Small intestine (tissue), 7 donors: ENCODE data around the gene PTPRG. TPM values are rescaled to one million over a fixed set of nuclear protein-coding genes. Genes with fewer than 3 reads are reported as not detected.

Experiments used
- DNase-seq, 2 donors: peaks; one replicate each; pipeline versions ENCODE4 v3.0.0 to v3.0.0-alpha.2; 2013
- FAIRE-seq: peaks from 2 replicates; lab custom pipeline; 2012; peaks lifted over from hg19 to GRCh38; lab: Jason Lieb, UNC
- H3K27ac ChIP-seq, 3 donors: one replicate each; pipeline ENCODE4 v1.5.1; 2013; ENCODE audit warnings: low read length in 2 of 3, mild to moderate bottlenecking in 2 of 3, control low read depth in 1 of 3, inconsistent platforms in 1 of 3, low read depth in 1 of 3, moderate library complexity in 1 of 3
- H3K27me3 ChIP-seq, 3 donors: one replicate each; pipeline ENCODE4 v1.6.1; 2013; ENCODE audit warnings: low read length in 3 of 3, inconsistent platforms in 1 of 3; ENCODE audit not compliant: control insufficient read depth in 3 of 3, insufficient read depth in 3 of 3
- H3K36me3 ChIP-seq, 3 donors: one replicate each; pipeline ENCODE4 v1.6.1; 2013; ENCODE audit warnings: low read length in 3 of 3, inconsistent platforms in 1 of 3, low read depth in 1 of 3, mild to moderate bottlenecking in 1 of 3, moderate library complexity in 1 of 3; ENCODE audit not compliant: control insufficient read depth in 3 of 3, insufficient read depth in 2 of 3
- H3K4me1 ChIP-seq, 3 donors: one replicate each; pipeline ENCODE4 v1.6.1; 2013; ENCODE audit warnings: low read length in 2 of 3, inconsistent platforms in 1 of 3, low read depth in 1 of 3, mild to moderate bottlenecking in 1 of 3, moderate library complexity in 1 of 3; ENCODE audit not compliant: control insufficient read depth in 3 of 3, insufficient read depth in 2 of 3
- H3K4me3 ChIP-seq, 3 donors: one replicate each; pipeline ENCODE4 v1.5.1; 2013; ENCODE audit warnings: low read length in 3 of 3, control low read depth in 1 of 3, inconsistent platforms in 1 of 3, low read depth in 1 of 3, mild to moderate bottlenecking in 1 of 3, moderate library complexity in 1 of 3
- H3K9me3 ChIP-seq, 2 donors: one replicate each; pipeline ENCODE4 v1.6.1; 2013; ENCODE audit warnings: low read depth in 1 of 2, low read length in 1 of 2; ENCODE audit not compliant: control insufficient read depth in 2 of 2, insufficient read depth in 1 of 2
- WGBS, 3 donors: extraction: QIAGEN DNeasy Blood & Tissue Kit; methylation state at CpG; one replicate each; pipeline ENCODE4 v1.1.7; 2013; 5-methylcytosine and 5-hydroxymethylcytosine counted together
- polyA plus RNA-seq, 4 donors: library from polyadenylated mRNA; stranded (reverse) in 3 of 4; unstranded in 1 of 4; fragments of 200-250 nt in 3 of 4; fragments of 120-200 nt in 1 of 4; gene quantifications; one replicate each; pipeline versions ENCODE4 v1.2.1 to v1.2.3, GENCODE V29; 2013
- donor health status: healthy with polysubstance abuse.
- donor health status: control.
- donor health status: control.
- donor health status: Bipolar disorder and iron deficiency.
- donor health status: healthy.

The PTPRG gene
- polyA plus RNA-seq, 4 donors, result 0.81 to 18.3 (median 5.6) TPM

- Histone ChIP-seq H3K4me3 (no peak overlapping the region), H3K9me3 (no peaks in the 10 kb centered on the region), H3K4me1 (peaks cover 0 to 3% (median 2%) of the 10 kb centered on the region in 3 donors), H3K27me3 (no peaks in the 10 kb centered on the region), H3K27ac (no peak overlapping the region), H3K36me3 (no peaks in the 10 kb centered on the region)
- FAIRE-seq (no peak), DNase-seq (no peak)
- 68 to 93% (median 85%) methylated on average over 1 of the region's 1 CpG for WGBS, 3 donors
These were observed 242.6 kb downstream of the PTPRG start for GRCh38 chr3:61803983-61804382.

- Histone ChIP-seq H3K36me3 (no peaks in the 10 kb centered on the region), H3K9me3 (no peaks in the 10 kb centered on the region), H3K27ac (no peak overlapping the region), H3K4me1 (peaks cover 0 to 6% (median 3%) of the 10 kb centered on the region in 3 donors), H3K4me3 (no peak overlapping the region), H3K27me3 (no peaks in the 10 kb centered on the region)
- 93 to 97% (median 96%) methylated on average over 1 of the region's 1 CpG for WGBS, 3 donors
- no peak for FAIRE-seq
- no peak for DNase-seq
These were observed 243.4 kb downstream of the PTPRG start for GRCh38 chr3:61804782-61805181.

GRCh38 chr3:61805510-61806080 lies 244.2 kb downstream of the PTPRG start:
- Histone ChIP-seq H3K36me3 (no peaks in the 10 kb centered on the region), H3K9me3 (no peaks in the 10 kb centered on the region), H3K27me3 (no peaks in the 10 kb centered on the region), H3K27ac (no peak overlapping the region), H3K4me1 (peaks cover 0 to 12% (median 11%) of the 10 kb centered on the region in 3 donors), H3K4me3 (no peak overlapping the region)
- FAIRE-seq (no peak), DNase-seq (no peak)
- WGBS, 3 donors, result 70 to 84% (median 76%) methylated on average over 3 of the region's 3 CpGs

GRCh38 chr3:61806810-61807209 lies 245.4 kb downstream of the PTPRG start:
- H3K27me3 ChIP-seq, result no peaks in the 10 kb centered on the region
- no peak for FAIRE-seq
- no peak overlapping the region for H3K4me3 ChIP-seq
- no peak for DNase-seq
- H3K27ac ChIP-seq, result no peak overlapping the region
- WGBS, 3 donors, result 79 to 88% (median 86%) methylated on average over 4 of the region's 4 CpGs
- H3K9me3 ChIP-seq, result no peaks in the 10 kb centered on the region
- peaks cover 0 to 12% (median 11%) of the 10 kb centered on the region in 3 donors for H3K4me1 ChIP-seq
- H3K36me3 ChIP-seq, result no peaks in the 10 kb centered on the region

- FAIRE-seq, result no peak
- Histone ChIP-seq H3K36me3 (no peaks in the 10 kb centered on the region), H3K4me1 (peaks cover 0 to 12% (median 11%) of the 10 kb centered on the region in 3 donors), H3K9me3 (no peaks in the 10 kb centered on the region), H3K27ac (no peak overlapping the region), H3K4me3 (no peak overlapping the region), H3K27me3 (no peaks in the 10 kb centered on the region)
- peak in 1 of 2 donors; percentile 8 for DNase-seq
- 21 to 47% (median 37%) methylated on average over 6 of the region's 6 CpGs for WGBS, 3 donors
These were observed 246.5 kb downstream of the PTPRG start for GRCh38 chr3:61807865-61808276.

GRCh38 chr3:61808526-61808925 lies 247.2 kb downstream of the PTPRG start:
- FAIRE-seq, result no peak
- no peaks in the 10 kb centered on the region for H3K27me3 ChIP-seq
- H3K4me3 ChIP-seq, result no peak overlapping the region
- WGBS, 3 donors, result 25 to 40% (median 35%) methylated on average over 5 of the region's 5 CpGs
- no peaks in the 10 kb centered on the region for H3K9me3 ChIP-seq
- peaks cover 0 to 12% (median 11%) of the 10 kb centered on the region in 3 donors for H3K4me1 ChIP-seq
- H3K36me3 ChIP-seq, result no peaks in the 10 kb centered on the region
- H3K27ac ChIP-seq, result no peak overlapping the region
- no peak for DNase-seq

- Histone ChIP-seq H3K9me3 (no peaks in the 10 kb centered on the region), H3K4me3 (no peak overlapping the region), H3K36me3 (no peaks in the 10 kb centered on the region), H3K27ac (no peak overlapping the region), H3K27me3 (no peaks in the 10 kb centered on the region), H3K4me1 (peaks cover 0 to 12% (median 11%) of the 10 kb centered on the region in 3 donors)
- no peak for DNase-seq
- FAIRE-seq, result no peak
- WGBS, 3 donors, result 13 to 66% (median 37%) methylated on average over 1 of the region's 1 CpG
These were observed 247.6 kb downstream of the PTPRG start for GRCh38 chr3:61808999-61809398.

GRCh38 chr3:61809879-61810278 lies 248.5 kb downstream of the PTPRG start:
- Histone ChIP-seq H3K4me3 (no peak overlapping the region), H3K4me1 (peaks cover 0 to 12% (median 11%) of the 10 kb centered on the region in 3 donors), H3K27ac (no peak overlapping the region), H3K27me3 (no peaks in the 10 kb centered on the region), H3K36me3 (no peaks in the 10 kb centered on the region), H3K9me3 (no peaks in the 10 kb centered on the region)
- peak; percentile 41 to 72 for DNase-seq
- WGBS, 3 donors, result 3 to 31% (median 18%) methylated on average over 1 of the region's 1 CpG
- FAIRE-seq, result no peak
